Panc1 (cell line): ENCODE data around the gene SLC4A1AP. TPM values are rescaled to one million over a fixed set of nuclear protein-coding genes. Genes with fewer than 3 reads are reported as not detected.

Source experiments
- ATAC-seq: fragments of 200-7000 bp; cut with Tn5 transposase; 2 replicates; pipeline ENCODE4 v1.9.1; 2020; ENCODE audit warnings: mild to moderate bottlenecking, moderate library complexity
- BruUV-seq: library from RNA; stranded (reverse); fragments of 400-500 nt; replicated peaks from 2 replicates; lab custom pipeline; 2021; lab: Mats Ljungman, UMichigan
- CTCF ChIA-PET: fragments of 300-600 bp; sonication (Branson Sonifier 250); formaldehyde crosslinking; loops from one replicate; lab custom pipeline; 2022; ENCODE audit warnings: antibody characterized with exemption; lab: Charles Lee
- POLR2A ChIA-PET: fragments of 300-600 bp; sonication (Branson Sonifier 250); formaldehyde crosslinking; loops from one replicate; lab custom pipeline; 2022; ENCODE audit warnings: antibody characterized with exemption; lab: Charles Lee
- DNase-seq: peaks from one replicate; pipeline ENCODE4 v3.0.0-alpha.2; 2010; ENCODE audit warnings: low read depth, low spot score
- H3K27ac ChIP-seq: 2 replicates; pipeline ENCODE4 v1.5.1; 2011; ENCODE audit warnings: mild to moderate bottlenecking, low read length, inconsistent platforms
- H3K27me3 ChIP-seq: fragments of 200-500 bp; sonication (Bioruptor generic); 2 replicates; pipeline ENCODE4 v1.6.0; 2014; ENCODE audit warnings: low read length, inconsistent platforms; ENCODE audit not compliant: control insufficient read depth, insufficient read depth
- H3K36me3 ChIP-seq: fragments of 200-500 bp; sonication (Bioruptor generic); 2 replicates; pipeline ENCODE4 v1.5.1; 2014; ENCODE audit warnings: inconsistent platforms, mild to moderate bottlenecking, low read length, moderate library complexity; ENCODE audit not compliant: control insufficient read depth, insufficient read depth
- H3K4me1 ChIP-seq: 2 replicates; pipeline ENCODE4 v1.5.1; 2011; ENCODE audit warnings: inconsistent platforms, mild to moderate bottlenecking, low read length, moderate library complexity; ENCODE audit not compliant: control insufficient read depth, insufficient read depth
- H3K4me3 ChIP-seq, 2 experiments: 2 replicates each; pipeline ENCODE4 v1.5.1; 2011 to 2012; ENCODE audit warnings: low read depth in 2 of 2, low read length in 2 of 2, mild to moderate bottlenecking in 2 of 2, inconsistent platforms in 1 of 2, moderate library complexity in 1 of 2
- H3K9me3 ChIP-seq: fragments of 200-500 bp; sonication (Bioruptor generic); 2 replicates; pipeline ENCODE4 v1.5.1; 2014; ENCODE audit warnings: low read depth, mild to moderate bottlenecking, inconsistent platforms, low read length, moderate library complexity; ENCODE audit not compliant: control insufficient read depth, insufficient read depth
- CTCF ChIP-seq: fragments of 450-650 bp; IDR thresholded peaks from 2 replicates; pipeline ENCODE4 v1.5.1; 2017; ENCODE audit warnings: mild to moderate bottlenecking
- POLR2AphosphoS5 ChIP-seq: IDR thresholded peaks from 2 replicates; pipeline ENCODE4 v1.6.1; 2012; ENCODE audit warnings: mild to moderate bottlenecking, low read depth, low read length, moderate library complexity
- REST ChIP-seq, 2 experiments: IDR thresholded peaks; 2 replicates each; pipeline ENCODE4 v1.6.1; 2011 to 2012; ENCODE audit warnings: low read depth in 2 of 2, control low read depth in 1 of 2, low read length in 1 of 2, mild to moderate bottlenecking in 1 of 2, moderate library complexity in 1 of 2; ENCODE audit not compliant: insufficient read depth in 1 of 2
- SIN3A ChIP-seq: IDR thresholded peaks from 2 replicates; pipeline ENCODE4 v1.6.1; 2012; ENCODE audit warnings: low read depth, mild to moderate bottlenecking, low read length, moderate library complexity, borderline replicate concordance; ENCODE audit not compliant: insufficient read depth
- TCF7L2 ChIP-seq: IDR thresholded peaks from 2 replicates; pipeline ENCODE4 v1.6.1; 2011; ENCODE audit warnings: mild to moderate bottlenecking, low read depth, low read length, inconsistent platforms
- in situ Hi-C: cut with HindIII; loops from 2 replicates; pipeline ENCODE4 v1.10.0; 2016; ENCODE audit warnings: low sequenced_read_pairs, low pct_unique_long_range_greater_than_20kb
- intact Hi-C: fragments of 100-400 bp; cut with micrococcal nuclease; formaldehyde crosslinking; loops from one replicate; pipeline ENCODE4 v1.10.0; 2022; ENCODE audit not compliant: unreplicated experiment
- total RNA-seq: library from RNA; stranded (reverse); gene quantifications from one replicate; pipeline ENCODE4 v1.2.1, GENCODE V29; 2021; ENCODE audit not compliant: unreplicated experiment

Gene SLC4A1AP
- total RNA-seq, 1 experiment from 2014 or later, result 22.2 TPM

GRCh38 chr2:27729198-27729597 is 65.5 kb downstream of the SLC4A1AP start:
- no peaks in the 10 kb centered on the region for H3K27me3 ChIP-seq
- intact Hi-C loops, result no loop called here
- ChIA-PET CTCF (interaction anchor here (0.6 kb wide), 1 partner anchor 11 kb away, joined by 4 read pairs; no protein-coding TSS in a partner anchor), POLR2A (interaction anchor here (0.6 kb wide), 2 partner anchors 12 kb away, joined by 3 read pairs; no protein-coding TSS in a partner anchor)
- H3K9me3 ChIP-seq, result no peaks in the 10 kb centered on the region
- H3K4me1 ChIP-seq, result no peaks in the 10 kb centered on the region; the same call in 1 of the 2 replicates
- no TSS peak for BruUV-seq
- DNase-seq, result no peak
- in situ Hi-C loops, result no loop called here
- H3K27ac ChIP-seq, result no peak overlapping the region
- TF ChIP-seq SIN3A (no peak), POLR2AphosphoS5 (no peak), CTCF (no peak), TCF7L2 (no peak), REST (IDR thresholded peaks at IDR 0.05; ENCODE audit: insufficient read depth in 1 of 2, low read depth in 2 of 2, low read length in 1 of 2) (no peak)
- H3K36me3 ChIP-seq, result no peaks in the 10 kb centered on the region
- ATAC-seq, result 0 out of 2 replicates have a peak, but pooled peaks have one; percentile 33
- no peak overlapping the region for H3K4me3 ChIP-seq

- Histone ChIP-seq H3K9me3 (no peaks in the 10 kb centered on the region), H3K27me3 (no peaks in the 10 kb centered on the region), H3K4me1 (no peaks in the 10 kb centered on the region; the same call in 1 of the 2 replicates), H3K27ac (no peak overlapping the region), H3K36me3 (no peaks in the 10 kb centered on the region), H3K4me3 (no peak overlapping the region)
- CTCF ChIA-PET, result no interaction called here
- TF ChIP-seq REST (IDR thresholded peaks at IDR 0.05; ENCODE audit: insufficient read depth in 1 of 2, low read depth in 2 of 2, low read length in 1 of 2) (no peak), SIN3A (no peak), CTCF (no peak), POLR2AphosphoS5 (no peak), TCF7L2 (no peak)
- no TSS peak for BruUV-seq
- POLR2A ChIA-PET, result interaction anchor here (0.6 kb wide), 2 partner anchors 12 to 13 kb away, joined by 3 read pairs; no protein-coding TSS in a partner anchor
- ATAC-seq (no peak), DNase-seq (no peak)
- intact Hi-C loops, result no loop called here
- in situ Hi-C loops, result no loop called here
These were observed 65.9 kb downstream of the SLC4A1AP start for GRCh38 chr2:27729614-27730013.
